ENCODE results near the gene CIAO2A.
"Not testable (repeated sequence)": the region's sequence is repeated elsewhere in the genome, so short reads cannot be mapped to it uniquely, and the experiment has no call there.

The CIAO2A gene

GRCh38 chr15:64112073-64112772 lies 18.6 kb upstream of the CIAO2A start:
- TF ChIP-seq, protein P1, sequence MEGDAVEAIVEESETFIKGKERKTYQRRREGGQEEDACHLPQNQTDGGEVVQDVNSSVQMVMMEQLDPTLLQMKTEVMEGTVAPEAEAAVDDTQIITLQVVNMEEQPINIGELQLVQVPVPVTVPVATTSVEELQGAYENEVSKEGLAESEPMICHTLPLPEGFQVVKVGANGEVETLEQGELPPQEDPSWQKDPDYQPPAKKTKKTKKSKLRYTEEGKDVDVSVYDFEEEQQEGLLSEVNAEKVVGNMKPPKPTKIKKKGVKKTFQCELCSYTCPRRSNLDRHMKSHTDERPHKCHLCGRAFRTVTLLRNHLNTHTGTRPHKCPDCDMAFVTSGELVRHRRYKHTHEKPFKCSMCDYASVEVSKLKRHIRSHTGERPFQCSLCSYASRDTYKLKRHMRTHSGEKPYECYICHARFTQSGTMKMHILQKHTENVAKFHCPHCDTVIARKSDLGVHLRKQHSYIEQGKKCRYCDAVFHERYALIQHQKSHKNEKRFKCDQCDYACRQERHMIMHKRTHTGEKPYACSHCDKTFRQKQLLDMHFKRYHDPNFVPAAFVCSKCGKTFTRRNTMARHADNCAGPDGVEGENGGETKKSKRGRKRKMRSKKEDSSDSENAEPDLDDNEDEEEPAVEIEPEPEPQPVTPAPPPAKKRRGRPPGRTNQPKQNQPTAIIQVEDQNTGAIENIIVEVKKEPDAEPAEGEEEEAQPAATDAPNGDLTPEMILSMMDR (IDR thresholded peaks at IDR 0.05; ENCODE audit: low read depth, low read length, missing control alignments), result no peak
- no peak overlapping the region for H3K4me3 ChIP-seq (ENCODE audit: low read depth, low read length)
- DNase-seq (ENCODE audit: low read depth), result no peak

DNA sequence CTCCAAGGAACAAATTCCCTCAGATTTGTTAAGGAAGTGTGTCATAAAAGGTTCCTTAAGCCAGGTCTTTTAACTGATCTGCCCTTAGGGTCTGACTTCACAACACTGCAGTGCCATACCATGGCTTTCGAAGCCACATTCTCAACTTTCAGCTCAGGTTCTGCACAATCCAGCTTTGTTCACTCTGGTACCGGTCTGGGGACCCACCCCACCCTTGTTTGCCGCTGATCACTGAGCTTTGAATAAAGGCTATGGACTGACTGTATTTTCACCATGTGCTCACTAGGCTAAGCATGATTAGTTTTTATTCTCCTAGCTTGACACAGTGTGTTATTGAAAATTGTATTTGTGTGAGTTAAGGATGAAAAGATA lies 18.0 kb upstream of the CIAO2A start:
- TF ChIP-seq, protein P1 (IDR thresholded peaks at IDR 0.05; ENCODE audit: low read depth, low read length, missing control alignments), result no peak
- DNase-seq (ENCODE audit: low read depth), result no peak
- no peak overlapping the region for H3K4me3 ChIP-seq (ENCODE audit: low read depth, low read length)

- TF ChIP-seq, protein P1 (IDR thresholded peaks at IDR 0.05; ENCODE audit: low read depth, low read length, missing control alignments), result no peak
- H3K4me3 ChIP-seq (ENCODE audit: low read depth, low read length), result no peak overlapping the region
- no peak for DNase-seq (ENCODE audit: low read depth)
Measured at GRCh38 chr15:64110950-64111678, 17.5 kb upstream of the CIAO2A start.

- H3K4me3 ChIP-seq (ENCODE audit: low read depth, low read length), result not testable (repeated sequence)
Measured at GRCh38 chr15:64110108-64110701, 16.6 kb upstream of the CIAO2A start.

GRCh38 chr15:64107337-64107736 lies 13.7 kb upstream of the CIAO2A start:
- DNase-seq (ENCODE audit: low read depth), result no peak
- H3K4me3 ChIP-seq (ENCODE audit: low read depth, low read length), result no peak overlapping the region
- TF ChIP-seq, protein P1 (IDR thresholded peaks at IDR 0.05; ENCODE audit: low read depth, low read length, missing control alignments), result no peak

More at GRCh38 chr15:64110108-64110701, 16.6 kb upstream of the CIAO2A start:
- DNase-seq (ENCODE audit: low read depth), result not testable (repeated sequence)

DNA sequence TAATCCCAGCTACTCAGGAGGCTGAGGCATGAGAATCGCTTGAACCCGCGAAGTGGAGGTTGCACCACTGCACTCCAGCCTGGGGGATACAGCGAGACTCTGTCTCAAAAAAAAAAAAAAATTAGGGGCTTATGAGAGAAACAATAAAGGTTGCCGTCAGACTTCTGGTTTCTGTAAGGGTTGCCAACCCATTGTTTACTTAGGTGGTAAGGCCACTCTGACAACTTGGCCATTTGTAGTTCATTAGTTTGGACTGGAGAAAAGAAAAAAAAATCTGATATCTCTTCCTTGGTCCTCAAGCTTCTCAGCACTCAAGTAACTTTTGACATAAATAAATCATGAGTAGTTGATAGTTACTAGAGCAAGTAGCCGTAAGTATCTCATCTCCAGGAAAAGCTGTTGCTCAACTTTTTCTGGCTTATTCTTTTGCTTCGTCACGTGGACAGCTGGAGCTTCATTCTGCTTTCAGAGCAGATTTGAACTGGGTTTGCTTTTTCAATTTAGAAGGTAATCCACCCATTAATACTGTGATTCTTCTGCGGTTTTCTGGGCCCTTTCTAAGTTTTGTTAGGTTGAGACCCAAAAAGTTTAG lies 11.6 kb upstream of the CIAO2A start:
- DNase-seq (ENCODE audit: low read depth), result no peak
- TF ChIP-seq, protein P1 (IDR thresholded peaks at IDR 0.05; ENCODE audit: low read depth, low read length, missing control alignments), result no peak
- no peak overlapping the region for H3K4me3 ChIP-seq (ENCODE audit: low read depth, low read length)

GRCh38 chr15:64102497-64102896 lies 8.9 kb upstream of the CIAO2A start:
- no peak for DNase-seq (ENCODE audit: low read depth)
- TF ChIP-seq, protein P1 (IDR thresholded peaks at IDR 0.05; ENCODE audit: low read depth, low read length, missing control alignments), result no peak
- no peak overlapping the region for H3K4me3 ChIP-seq (ENCODE audit: low read depth, low read length)
